Medulla oblongata (tissue), 1 donor: ENCODE results near the gene KRTAP21-3.
"Not testable (repeated sequence)": the region's sequence is repeated elsewhere in the genome, so short reads cannot be mapped to it uniquely, and the experiment has no call there.

Experiments
- DNase-seq: peaks from one replicate; pipeline ENCODE4 v3.0.0-alpha.2; 2015; ENCODE audit errors: extremely low spot score

KRTAP21-3 gene

GRCh38 chr21:30718239-30718909 lies at the start of gene KRTAP21-3:
Gene KRTAP21-3 (minus strand): TSS chr21:30718777. CDS start chr21:30718759, 18 bp downstream.
- no peak for DNase-seq

- DNase-seq = no peak
Measured at GRCh38 chr21:30760776-30761175, 42.2 kb upstream of the KRTAP21-3 start.

- no peak for DNase-seq
Measured at GRCh38 chr21:30758306-30758705, 39.7 kb upstream of the KRTAP21-3 start.

GRCh38 chr21:30755328-30755727 lies 36.8 kb upstream of the KRTAP21-3 start, which contains the start of gene KRTAP21-1:
Gene KRTAP21-1 (minus strand): TSS chr21:30755428. CDS start chr21:30755378, 50 bp downstream.
- not testable (repeated sequence) for DNase-seq

- DNase-seq = no peak
Measured at GRCh38 chr21:30747159-30747558, 28.6 kb upstream of the KRTAP21-3 start, which contains the start of gene KRTAP21-2. Gene KRTAP21-2 (minus strand): TSS chr21:30747259. CDS start chr21:30747202, 57 bp downstream.

GRCh38 chr21:30740462-30740861 lies 21.9 kb upstream of the KRTAP21-3 start:
- no peak for DNase-seq

- DNase-seq = no peak
Measured at GRCh38 chr21:30733026-30733425, 14.4 kb upstream of the KRTAP21-3 start.

GRCh38 chr21:30726726-30727125 lies 8.1 kb upstream of the KRTAP21-3 start:
- no peak for DNase-seq

- DNase-seq = no peak
Measured at GRCh38 chr21:30719401-30719800, 824 bp upstream of the KRTAP21-3 start.

- no peak for DNase-seq
Measured at GRCh38 chr21:30717105-30717504, 1.5 kb downstream of the KRTAP21-3 start.

- no peak for DNase-seq
Measured at GRCh38 chr21:30714946-30715345, 3.6 kb downstream of the KRTAP21-3 start.

- DNase-seq = no peak
Measured at GRCh38 chr21:30714456-30714855, 4.1 kb downstream of the KRTAP21-3 start.

- no peak for DNase-seq
Measured at GRCh38 chr21:30713766-30714165, 4.8 kb downstream of the KRTAP21-3 start.

- no peak for DNase-seq
Measured at GRCh38 chr21:30710499-30710898, 8.1 kb downstream of the KRTAP21-3 start.

GRCh38 chr21:30707409-30707808 lies 11.2 kb downstream of the KRTAP21-3 start:
- no peak for DNase-seq

GRCh38 chr21:30695956-30696355 lies 22.6 kb downstream of the KRTAP21-3 start:
- DNase-seq = no peak

GRCh38 chr21:30689822-30690221 lies 28.8 kb downstream of the KRTAP21-3 start:
- no peak for DNase-seq

GRCh38 chr21:30684506-30684905 lies 34.1 kb downstream of the KRTAP21-3 start:
- no peak for DNase-seq

GRCh38 chr21:30680586-30680985 lies 38.0 kb downstream of the KRTAP21-3 start:
- DNase-seq = no peak

- no peak for DNase-seq
Measured at GRCh38 chr21:30676737-30677136, 41.8 kb downstream of the KRTAP21-3 start.

- DNase-seq = no peak
Measured at GRCh38 chr21:30674312-30674711, 44.3 kb downstream of the KRTAP21-3 start.

GRCh38 chr21:30672985-30673650 lies 45.5 kb downstream of the KRTAP21-3 start:
- DNase-seq = no peak

GRCh38 chr21:30668776-30669175 lies 49.8 kb downstream of the KRTAP21-3 start:
- no peak for DNase-seq
